ENCODE results near the gene AP2A2.

AP2A2 gene

DNA sequence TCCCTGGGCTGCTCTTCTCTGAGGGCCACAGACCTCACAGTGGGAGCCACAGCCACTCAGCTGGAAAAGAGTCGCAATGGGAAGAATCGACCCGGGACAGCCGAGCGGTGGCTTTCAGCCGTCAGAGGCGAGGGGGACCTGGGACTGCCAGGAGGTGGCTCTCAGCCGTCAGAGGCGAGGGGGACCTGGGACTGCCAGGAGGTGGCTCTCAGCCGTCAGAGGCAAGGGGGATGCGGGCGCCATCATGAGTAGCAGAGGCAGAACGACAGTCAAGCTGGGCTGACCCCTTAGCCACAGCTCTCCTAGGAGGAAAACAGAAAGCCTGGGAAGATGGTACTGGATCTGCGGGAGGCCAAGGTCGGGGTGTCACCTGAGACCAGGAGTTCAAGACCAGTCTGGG is 134.1 kb downstream of the AP2A2 start:
- DNase-seq (ENCODE audit: low spot score), result no peak

DNA sequence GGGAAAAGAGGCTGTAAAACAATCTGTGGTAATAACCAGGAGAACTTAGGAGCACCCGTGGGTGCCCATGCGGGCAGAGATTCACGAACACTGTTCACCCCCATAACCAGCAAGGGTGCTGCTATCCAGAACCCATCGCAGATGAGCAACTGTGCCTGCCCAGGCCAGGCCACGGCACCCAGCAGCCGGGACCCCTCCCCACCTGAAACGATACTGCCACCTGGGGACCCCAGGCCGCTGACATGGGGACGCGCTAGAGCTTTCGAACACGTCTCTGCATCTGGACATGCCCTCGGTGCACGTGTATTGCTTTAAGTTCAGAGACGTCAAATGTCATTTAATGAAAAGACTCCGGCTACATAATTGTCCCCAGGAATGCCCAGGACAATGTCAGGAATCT is 134.7 kb downstream of the AP2A2 start:
- DNase-seq (ENCODE audit: low spot score), result no peak

DNA sequence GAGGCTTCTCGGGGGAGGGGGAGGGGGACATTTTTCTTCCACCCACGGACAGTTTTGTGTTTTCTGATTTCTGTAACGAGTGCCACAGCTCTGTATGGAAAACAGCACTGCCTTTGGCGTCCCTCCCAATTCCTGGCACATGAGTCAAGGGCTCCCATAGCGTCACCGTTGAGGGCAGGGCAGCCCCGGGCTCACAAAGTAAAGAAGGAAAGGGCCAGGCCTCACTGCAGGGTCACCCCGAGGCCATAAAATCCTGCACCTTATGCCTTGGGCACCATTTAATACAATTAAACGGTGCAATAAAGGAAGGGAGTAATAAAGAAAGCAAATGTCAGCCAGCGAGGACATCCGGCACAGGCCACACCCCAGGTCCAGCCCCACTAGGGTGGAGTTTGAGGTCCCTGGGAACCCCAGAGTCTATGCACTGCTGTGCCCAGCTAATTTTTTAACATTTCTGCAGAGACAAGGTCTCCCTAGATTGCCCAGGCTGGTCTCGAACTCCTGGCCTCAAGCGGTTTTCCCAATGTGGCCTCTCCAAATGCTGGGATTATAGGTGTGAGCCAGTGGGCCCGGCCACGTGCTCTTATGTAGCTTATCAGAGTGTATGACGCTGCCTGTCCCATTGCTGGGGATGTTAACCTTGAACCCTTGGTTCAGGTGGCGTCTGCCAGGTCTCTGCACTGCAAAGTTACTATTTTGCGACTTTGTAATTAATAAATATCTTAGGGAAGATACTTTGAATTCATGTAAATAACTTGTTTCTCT is 135.4 kb downstream of the AP2A2 start:
- DNase-seq (ENCODE audit: low spot score), result no peak
